SK-N-MC (cell line): ENCODE measurements around the gene FRK.
"Not testable (repeated sequence)": the region's sequence is repeated elsewhere in the genome, so short reads cannot be mapped to it uniquely, and the experiment has no call there.

Experiments used
- EZH2 ChIP-seq: fragments of 200-600 bp; sonication (generic); IDR thresholded peaks from one replicate; pipeline ENCODE4 v1.6.1; 2017; ENCODE audit warnings: antibody characterized with exemption
- POLR2AphosphoS5 ChIP-seq: IDR thresholded peaks from 2 replicates; pipeline ENCODE4 v1.6.1; 2012; ENCODE audit warnings: mild to moderate bottlenecking, low read depth, low read length, borderline replicate concordance

- TF ChIP-seq POLR2AphosphoS5, EZH2: not testable (repeated sequence)
These were observed 100.4 kb downstream of the FRK start for GRCh38 chr6:115960286-115960685.
